Left kidney (tissue), 8 donors: ENCODE data around the gene HOXC12. TPM values are rescaled to one million over a fixed set of nuclear protein-coding genes. Genes with fewer than 3 reads are reported as not detected.
A peak's percentile ranks its signal among the peaks of the same experiment; 100 is the strongest.

Experiments
- DNase-seq: peaks from one replicate; pipeline ENCODE4 v3.0.0-alpha.2; 2013
- long read RNA-seq, 8 donors: transcript quantifications; one replicate each; lab custom pipeline, GENCODE V29; 2026
- polyA plus RNA-seq: library from polyadenylated mRNA; unstranded; fragments of 120-200 nt; gene quantifications from one replicate; pipeline ENCODE4 v1.2.1, GENCODE V29; 2013; ENCODE audit not compliant: insufficient read length

The HOXC12 gene, protein sequence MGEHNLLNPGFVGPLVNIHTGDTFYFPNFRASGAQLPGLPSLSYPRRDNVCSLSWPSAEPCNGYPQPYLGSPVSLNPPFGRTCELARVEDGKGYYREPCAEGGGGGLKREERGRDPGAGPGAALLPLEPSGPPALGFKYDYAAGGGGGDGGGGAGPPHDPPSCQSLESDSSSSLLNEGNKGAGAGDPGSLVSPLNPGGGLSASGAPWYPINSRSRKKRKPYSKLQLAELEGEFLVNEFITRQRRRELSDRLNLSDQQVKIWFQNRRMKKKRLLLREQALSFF
- not detected for polyA plus RNA-seq
- long read RNA-seq, donor 1, result 0 reads
- long read RNA-seq, donor 2, result 0 reads
- long read RNA-seq, donor 3, result 0 reads
- long read RNA-seq, donor 4, result 0 reads
- long read RNA-seq, donor 5, result 0 reads
- long read RNA-seq, donor 6, result 0 reads
- long read RNA-seq, donor 7, result 0 reads
- long read RNA-seq, donor 8, result 0 reads

DNA sequence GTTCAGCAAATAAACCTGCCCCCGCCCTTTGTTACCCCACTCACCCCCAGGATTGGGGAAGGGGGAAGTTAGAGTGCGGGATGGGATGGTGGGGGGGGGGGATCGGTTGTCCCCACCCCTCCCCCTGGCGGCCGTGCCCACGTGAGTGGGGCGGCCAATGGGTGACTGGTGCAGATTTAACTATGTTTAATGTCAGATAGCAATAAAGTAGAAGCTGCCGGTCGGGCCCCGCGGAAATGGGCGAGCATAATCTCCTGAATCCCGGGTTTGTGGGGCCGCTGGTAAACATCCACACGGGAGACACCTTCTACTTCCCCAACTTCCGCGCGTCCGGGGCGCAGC is at the start of gene HOXC12:
Gene HOXC12, plus strand, starts transcription at position 210 of the 342 bp plus-strand sequence. Its CDS starts 27 bp downstream, at position 237.
- no peak for DNase-seq

DNA sequence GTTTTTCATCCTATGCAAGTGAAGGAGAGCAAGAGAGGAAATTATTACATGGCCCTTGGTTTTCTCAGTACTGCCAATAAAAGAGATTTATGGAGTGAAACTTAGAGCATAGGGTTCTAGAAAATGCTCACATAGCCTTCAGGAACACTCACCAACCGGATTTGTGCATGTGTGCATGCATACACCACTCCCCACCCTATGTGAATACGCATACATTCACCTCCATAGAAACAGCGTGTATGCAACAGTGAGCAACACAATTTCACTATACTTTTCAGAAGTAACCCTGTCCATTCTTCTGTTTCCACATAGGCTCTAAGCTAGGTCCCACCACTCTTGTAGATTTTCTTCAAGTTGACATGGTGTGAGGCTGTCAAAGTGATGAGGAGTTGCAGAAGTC is 47.6 kb upstream of the HOXC12 start:
- no peak for DNase-seq

DNA sequence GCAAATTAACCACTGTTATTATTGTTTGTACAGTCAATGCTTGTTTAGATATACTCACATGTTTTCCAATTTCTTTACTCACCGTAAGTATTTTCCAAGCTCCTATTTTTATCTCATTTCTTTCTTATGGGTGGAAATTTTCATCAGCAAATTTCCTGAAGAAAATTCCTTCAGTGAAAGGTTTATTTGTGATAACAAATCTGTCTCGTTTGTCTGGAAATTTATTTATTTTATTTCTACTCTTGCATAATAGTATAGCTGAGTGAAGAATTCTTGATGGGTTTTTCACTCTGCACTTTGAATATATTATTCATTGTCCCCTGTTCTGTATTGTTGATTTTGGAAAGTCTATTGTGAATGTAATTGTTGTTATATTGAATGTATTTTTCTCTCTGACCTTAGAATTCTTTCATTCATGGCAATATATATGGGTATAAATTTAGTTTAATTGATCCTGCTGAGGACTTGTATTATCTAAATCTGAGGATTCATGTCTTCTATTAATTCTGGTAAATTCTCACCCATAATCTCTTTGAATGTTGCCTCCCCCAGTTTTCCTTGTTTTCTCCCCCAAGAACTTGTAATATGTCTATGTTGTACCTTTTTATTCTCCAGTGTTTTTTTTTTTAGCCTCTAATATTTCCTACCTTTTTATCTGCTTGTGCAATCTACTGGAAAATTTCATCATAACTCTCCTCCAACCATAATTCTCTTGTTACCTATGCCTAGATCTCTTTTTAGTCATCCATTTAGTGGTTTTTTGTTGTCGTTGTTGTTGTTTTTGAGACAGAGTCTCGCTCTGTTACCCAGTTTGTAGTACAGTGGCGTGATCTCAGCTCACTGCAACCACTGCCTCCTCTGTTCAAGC is 37.7 kb upstream of the HOXC12 start:
- DNase-seq, result no peak

DNA sequence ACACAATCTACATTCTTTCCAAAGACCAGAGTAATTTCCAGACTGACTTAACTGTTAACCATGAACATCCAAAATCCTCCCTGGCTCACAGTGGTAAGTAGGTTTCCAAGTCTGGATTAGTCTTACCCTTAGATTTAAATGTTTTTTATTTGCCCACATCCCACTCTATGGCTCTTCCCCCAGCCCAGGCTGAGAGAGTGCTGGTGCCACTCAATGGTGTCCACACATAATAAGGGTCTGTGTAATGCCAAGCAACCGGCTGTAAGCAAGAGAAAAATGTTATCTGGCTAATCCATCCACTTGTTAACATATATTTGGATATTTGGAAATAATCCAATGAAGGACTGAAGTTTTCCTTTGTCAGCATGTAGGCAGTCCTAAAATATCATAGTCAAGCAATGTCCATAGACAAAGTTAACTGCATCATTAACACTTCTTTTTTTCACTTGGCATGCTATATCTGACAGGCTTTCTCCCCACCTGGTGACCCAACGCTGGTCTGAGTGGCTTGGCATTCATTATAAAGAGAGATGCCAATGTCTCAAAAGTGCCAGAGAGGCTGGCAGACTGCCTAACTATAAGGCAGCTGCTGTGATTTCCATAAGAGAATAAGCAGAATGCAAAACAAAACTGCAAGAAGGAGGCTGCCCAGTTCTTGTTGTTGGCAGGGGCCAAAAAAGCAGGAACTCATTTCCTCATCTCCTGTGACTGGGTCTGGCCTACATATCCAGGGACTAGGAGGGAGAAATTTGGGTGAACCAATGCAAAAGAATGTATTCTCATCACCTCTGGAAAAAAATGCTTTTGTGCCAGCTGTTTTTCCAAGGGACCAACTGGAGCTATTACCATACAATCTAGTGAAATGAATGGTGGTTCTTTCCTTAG is 29.9 kb upstream of the HOXC12 start:
- DNase-seq, result no peak

DNA sequence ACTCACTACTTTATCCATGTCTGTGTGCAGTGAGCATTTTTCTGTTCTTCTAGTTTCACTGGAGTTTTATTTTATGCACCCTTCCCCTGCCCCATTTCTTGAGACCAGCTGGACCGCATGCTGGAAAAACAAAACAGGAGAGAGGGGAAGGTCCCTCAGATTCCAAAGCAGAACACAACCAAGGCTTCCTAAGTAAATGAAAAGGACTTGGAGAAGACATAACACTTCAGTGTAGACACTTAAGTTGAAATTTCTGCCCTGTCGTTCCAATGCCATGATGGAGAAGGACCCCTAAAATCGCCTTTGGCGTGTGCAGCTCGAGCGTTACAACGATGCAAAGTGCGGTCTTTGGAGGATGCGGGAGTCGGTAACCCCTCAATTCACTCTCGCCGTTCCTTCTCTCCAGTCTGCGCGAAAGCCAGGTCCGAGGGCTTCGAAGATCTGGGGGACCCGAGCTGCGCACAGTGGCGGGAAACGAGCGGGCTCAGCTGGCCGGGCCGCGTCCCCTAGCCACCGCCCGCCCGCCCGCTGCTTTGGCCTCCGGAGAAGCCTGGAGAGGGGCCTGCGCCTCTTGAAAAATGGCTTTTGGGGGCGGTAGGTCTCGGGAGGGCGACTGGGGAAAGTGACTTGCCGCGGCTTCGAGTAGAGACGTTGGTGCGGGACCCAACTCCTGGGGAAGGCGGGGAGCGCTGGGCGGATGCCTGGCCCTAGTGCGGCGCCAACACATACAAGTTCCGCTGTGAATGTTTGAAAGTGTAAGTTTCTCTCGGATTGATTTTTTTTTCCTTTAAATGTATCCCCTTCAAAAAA is 27.3 kb upstream of the HOXC12 start:
- DNase-seq, result no peak

DNA sequence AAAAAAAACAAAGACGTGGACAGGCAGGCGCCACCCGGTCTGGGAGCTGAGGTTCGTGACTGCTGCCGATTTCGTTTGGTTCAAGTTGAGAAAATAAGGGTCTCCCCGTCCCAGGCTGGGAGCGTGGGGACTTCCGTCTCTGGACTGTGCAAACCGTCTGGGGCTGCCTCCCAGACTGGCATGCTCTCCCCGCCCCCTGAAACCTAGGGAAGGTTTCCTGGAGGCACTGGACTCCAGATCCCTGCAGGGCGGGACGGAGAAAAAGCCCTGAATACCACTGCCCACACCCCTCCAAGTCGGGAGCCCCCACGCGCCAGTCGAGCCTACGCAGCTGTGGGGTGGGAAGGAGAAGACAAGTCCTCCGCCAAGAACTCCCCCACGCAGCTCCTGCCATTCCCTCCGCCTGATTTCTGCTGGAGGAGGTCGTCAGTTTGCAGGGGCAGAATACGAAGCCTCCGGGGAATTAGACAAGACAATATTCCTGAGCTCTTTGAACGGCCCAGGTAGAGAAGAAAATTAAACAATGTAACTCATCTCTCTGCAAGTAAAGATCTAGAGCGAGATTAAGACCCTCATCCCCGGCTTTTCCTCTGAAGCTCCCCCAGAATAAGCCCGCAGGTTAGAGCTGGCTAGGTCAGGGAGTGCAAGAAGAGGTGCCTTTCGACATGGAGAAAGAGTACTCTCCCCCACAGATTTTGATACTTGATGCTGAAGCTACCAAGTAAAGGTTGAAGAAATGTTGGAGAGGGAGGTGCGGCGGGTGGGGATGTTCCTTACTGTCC is 26.5 kb upstream of the HOXC12 start:
- no peak for DNase-seq

DNA sequence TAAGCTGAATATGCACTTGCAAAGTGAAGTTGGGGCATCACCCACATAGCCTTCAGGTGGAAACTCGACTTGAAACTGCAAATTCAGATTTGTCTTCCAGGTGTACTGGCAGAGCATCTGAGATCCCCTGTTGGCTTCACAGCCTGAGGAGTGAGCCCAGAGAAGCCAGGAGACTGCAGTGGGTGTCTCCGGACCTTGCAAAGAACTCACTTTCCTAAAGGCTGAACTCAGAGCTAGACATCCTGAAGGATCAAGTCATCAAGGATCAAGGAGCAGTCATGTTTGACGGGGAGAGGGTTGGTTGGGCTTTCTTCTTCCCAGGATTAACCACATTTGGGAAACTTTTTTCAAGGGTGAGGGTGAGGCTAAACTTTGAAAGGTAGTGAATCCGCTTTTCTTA is 25.2 kb upstream of the HOXC12 start:
- no peak for DNase-seq

DNA sequence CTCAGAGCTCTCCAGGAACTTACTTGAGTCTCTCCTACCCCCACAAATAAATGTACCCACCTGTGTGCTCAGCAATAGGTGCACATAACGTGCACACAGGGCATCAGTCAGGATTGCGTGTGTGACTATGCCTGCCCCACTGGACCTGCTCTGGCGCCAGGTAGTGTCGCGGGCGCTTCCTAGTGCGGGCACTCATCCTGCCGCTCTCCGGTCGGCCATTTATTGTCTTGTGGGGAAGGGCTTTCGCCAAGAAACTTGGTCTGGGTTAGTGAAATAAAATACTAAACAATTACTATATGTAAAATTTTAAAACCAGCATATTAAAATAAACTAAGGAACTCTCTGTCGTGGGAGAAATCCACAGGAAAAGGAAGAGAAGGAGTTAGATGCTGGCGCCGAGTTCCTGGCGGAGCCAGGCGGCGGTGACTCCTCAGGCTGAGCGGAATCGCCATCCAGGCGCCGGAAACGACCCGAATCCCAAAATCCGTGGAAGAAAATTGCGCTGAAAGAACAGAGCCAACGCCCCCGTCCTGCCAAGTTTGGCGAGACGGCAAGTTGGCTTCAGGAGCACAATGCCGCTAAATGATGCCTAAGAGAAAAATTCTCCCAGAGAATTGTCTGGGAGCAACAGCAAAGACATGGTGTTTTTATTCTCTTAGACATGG is 24.0 kb upstream of the HOXC12 start:
- DNase-seq, result no peak

DNA sequence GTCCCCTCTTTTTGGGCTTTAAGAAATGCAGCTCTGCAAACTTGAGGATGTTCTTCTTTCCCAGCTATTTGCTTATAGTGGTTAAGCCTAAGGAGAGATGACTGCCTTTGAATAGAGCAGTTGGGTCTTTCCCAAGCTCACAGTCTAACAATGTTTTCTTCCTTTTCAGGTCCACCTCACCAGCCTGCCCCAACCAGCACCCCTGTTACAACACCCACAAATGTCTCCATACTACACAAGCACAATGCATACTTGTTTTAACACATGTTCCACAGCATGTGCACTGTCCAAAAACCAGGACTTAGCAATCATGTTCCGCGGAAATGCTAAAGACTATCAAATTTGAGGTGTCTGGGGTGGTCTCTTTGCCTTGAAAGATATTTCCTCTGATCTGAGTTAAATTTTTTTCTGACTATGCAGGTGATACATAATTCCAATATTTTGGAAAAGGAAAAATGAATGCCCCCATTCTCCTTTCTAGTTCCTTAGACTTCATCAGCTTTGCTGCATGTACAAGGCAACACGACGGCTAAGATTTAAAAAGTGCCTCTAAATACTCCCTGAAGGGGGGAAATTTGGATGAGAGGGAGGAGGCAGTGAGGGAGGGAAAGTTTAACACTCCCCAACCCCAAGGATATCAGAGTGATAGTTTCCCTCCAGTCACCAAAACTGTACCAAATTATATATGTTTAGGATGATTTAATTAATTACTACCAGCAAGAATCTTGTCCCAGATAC is 22.7 kb upstream of the HOXC12 start:
- DNase-seq, result no peak

DNA sequence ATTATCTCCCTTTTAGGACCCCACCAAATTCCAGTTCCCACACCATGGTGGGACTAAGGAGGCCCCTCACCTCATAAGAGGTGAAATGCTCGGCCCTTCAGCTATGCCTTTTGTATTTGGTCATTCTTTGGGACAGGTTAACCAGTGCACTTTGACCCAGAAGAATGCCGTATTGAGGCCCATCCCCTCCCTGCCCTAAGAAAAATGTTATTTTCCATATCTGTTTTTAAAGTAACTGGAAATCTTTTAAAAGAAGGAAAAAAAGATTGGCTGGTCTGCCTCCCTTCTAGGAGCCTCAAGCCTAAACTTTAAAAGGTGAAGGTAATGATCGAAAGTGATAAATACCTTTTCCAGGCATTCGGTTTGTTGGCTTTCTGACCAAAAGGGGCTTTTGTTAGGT is 21.8 kb upstream of the HOXC12 start:
- DNase-seq, result no peak

DNA sequence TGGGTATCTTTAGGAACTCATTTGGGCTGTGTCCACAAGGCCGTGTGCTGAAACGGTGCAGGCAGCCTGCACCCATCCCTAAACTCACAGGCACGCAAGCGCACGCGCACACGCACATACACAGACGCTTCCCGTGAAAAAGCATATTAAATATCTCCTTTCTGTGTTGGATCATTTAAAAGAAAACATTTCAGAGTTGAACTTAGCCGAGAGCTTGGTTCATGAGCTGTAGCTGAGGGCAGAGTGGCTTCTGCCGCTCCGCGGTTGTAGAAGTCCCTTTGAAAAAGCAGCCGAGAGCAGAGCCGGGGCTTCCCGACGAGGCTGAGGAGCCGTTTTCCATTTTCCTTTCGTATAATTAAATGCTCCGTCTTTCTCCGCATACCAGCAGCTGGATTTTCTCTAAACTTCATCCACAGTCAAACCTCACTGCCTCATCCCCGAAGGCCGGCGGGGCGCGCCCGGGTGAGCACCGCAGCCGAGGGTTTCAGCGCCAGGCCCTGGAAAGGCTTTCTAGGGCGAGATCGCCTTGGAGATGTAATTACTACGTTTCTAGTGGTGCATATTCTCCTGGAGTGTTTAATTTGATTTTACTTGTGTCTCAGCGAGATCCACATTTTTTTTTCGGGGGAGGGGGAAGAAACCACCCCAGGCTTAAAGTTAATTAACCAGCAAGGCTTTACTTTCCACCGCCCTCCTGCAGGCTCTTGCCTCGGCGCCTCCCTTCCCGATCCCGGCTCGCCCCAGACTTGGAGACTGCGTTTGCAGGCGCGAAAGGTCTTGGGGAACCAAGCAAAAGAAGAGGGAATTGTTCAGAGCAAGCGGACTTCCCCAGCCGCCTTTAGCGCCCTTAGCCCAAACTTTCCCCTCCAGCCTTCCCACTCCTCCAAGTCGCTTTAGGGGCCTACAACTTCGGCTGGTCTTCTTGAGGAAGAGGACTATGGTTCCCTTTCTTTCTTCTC is 19.0 kb upstream of the HOXC12 start:
- no peak for DNase-seq

DNA sequence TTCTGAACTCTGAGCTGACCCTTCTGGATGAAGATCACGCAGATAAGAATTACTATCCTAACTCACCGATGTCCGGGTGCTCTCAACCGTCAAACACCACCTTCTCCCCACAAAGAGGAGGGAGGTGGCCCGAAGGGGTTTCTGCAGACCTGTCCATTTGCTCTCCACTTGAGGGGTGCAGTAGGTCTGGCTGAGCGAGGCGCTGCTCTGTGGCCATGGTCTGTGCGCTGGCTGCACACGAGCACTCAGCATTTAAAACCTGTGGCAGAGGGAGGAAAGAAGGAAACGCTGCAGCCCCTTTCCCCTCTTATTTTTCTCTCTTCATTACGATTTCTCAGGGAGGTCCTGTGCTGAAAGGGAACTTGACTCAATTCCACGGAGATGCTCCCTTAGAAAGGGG is 17.6 kb upstream of the HOXC12 start:
- no peak for DNase-seq

DNA sequence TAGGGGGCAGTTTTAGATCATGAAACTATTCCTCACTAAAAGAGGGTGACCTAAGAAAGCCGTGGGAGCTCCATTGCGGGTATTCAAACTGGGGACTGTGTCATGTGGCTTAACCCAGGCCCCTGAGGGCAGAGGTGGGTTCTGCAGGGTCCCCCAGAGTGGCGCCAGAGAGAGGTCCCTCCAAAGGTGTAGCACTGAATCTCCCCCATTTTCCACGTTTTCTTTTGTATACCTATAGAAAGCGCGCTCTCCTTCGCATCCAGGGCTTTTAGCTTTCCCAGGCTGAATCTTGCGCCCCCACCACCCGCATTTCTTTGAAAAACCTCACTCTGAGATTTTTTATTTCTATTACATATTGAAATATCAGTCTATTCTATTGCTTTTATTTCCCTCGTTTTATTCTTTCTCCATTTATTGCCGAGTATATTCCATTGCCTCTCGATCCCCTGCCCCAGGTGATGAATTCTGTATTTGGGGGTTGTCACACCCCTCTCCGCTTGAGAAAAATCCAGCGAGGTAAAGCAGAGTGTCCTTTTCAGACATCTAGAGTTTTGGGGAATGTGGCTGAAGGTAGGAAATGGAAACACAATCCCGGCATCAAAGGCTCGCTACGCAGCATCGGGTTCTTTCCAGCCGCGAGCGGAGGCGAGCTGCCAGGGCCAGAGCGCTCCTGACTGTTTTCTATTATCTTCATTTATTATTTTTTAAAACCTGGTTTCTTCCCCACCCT is 16.9 kb upstream of the HOXC12 start:
- no peak for DNase-seq

DNA sequence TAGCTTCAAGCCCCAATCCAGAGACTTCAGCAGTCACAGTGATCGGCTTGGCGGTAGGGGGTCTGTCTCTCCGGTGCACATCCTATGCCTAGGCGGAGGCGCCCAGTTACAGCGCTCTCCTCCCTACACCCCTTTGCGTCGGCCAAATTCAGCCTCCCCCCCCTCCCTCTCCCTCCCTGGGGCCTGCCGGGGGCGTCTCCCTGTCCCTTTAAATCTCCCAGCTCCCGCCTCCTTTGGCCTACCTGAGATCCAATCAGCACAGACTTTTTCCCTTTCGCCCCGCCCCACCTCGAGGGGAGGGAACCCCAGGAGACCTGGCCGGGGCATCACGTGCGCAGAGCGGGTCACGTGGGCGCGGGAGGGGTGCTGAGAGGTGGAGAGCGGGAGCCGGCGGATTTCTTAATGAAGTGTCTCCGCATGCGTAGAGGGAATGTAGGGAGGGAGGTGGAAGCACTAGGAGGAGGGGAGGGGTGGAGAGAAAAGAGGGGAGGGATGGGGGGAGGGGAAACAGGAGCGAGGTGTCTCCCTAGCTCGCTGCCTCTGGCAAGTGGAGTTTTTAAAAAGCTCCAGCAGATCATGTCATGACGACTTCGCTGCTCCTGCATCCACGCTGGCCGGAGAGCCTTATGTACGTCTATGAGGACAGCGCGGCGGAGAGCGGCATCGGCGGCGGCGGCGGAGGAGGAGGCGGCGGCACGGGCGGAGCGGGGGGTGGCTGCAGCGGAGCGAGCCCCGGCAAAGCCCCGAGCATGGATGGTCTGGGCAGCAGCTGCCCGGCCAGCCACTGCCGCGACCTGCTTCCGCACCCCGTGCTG is 16.2 kb upstream of the HOXC12 start, which contains the start of gene HOXC13:
Gene HOXC13, plus strand, starts transcription at position 506 of the 815 bp plus-strand sequence. Its CDS starts 76 bp downstream, at position 582.
- peak; percentile 90 for DNase-seq

DNA sequence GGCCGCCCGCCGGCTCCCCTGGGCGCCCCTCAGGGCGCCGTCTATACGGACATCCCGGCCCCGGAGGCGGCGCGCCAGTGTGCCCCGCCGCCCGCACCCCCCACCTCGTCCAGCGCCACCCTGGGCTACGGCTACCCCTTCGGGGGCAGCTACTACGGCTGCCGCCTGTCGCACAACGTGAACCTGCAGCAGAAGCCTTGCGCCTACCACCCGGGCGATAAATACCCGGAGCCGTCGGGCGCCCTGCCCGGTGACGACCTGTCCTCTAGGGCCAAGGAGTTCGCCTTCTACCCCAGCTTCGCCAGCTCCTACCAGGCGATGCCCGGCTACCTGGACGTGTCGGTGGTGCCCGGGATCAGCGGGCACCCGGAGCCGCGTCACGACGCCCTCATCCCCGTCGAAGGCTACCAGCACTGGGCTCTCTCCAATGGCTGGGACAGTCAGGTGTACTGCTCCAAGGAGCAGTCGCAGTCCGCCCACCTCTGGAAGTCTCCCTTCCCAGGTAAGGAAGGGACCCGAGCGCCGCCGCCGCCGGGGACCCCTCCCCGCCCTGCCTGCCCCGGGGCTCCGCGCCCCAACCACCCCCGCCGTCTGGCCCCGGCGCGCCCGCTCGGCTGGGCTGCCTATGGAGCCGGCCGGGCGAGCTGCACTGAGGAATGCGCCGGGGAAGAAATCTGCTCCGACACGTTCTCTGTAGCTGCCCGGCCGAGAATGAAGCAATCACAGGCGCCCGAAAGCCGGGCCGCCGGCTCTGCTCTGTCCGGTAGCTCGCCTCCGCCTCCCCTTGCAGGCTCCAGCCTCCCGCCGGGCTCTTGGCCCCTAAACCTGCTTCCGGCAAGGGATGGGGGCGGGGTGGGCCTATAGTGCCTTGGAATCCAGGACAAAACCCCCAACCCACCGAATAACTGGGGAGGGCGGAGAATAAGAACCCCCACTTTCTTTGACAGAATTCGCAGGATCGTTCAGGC is 15.3 kb upstream of the HOXC12 start:
- DNase-seq, result no peak
